Body of pancreas (tissue), 4 donors: ENCODE data around the gene TSLP. TPM values are rescaled to one million over a fixed set of nuclear protein-coding genes. Genes with fewer than 3 reads are reported as not detected.
A peak's percentile ranks its signal among the peaks of the same experiment; 100 is the strongest.

ENCODE experiments used
- ATAC-seq: fragments of 150-250 bp; one replicate; pipeline ENCODE4 v1.9.1; 2016
- DNase-seq, 4 donors: peaks; one replicate each; pipeline ENCODE4 v3.0.0-alpha.2; 2019
- H3K27ac ChIP-seq, 4 donors: fragments of 200-600 bp; sonication (generic); 1 replicate in 3 of 4; 2 replicates in 1 of 4; pipeline versions ENCODE4 v1.5.1 to v1.6.1; 2016 to 2019; ENCODE audit warnings: mild to moderate bottlenecking in 1 of 4, mixed read lengths in 1 of 4, moderate library complexity in 1 of 4
- H3K27me3 ChIP-seq, 2 donors: fragments of 200-600 bp; sonication (generic); one replicate each; pipeline ENCODE4 v1.6.0; 2016; ENCODE audit warnings: mild to moderate bottlenecking in 1 of 2
- H3K36me3 ChIP-seq, 2 donors: fragments of 200-600 bp; sonication (generic); replicated peaks in 1 of 2; 2 replicates each; pipeline ENCODE4 v1.5.1; 2016; ENCODE audit warnings: low read depth in 2 of 2; ENCODE audit not compliant: insufficient read depth in 1 of 2
- H3K4me1 ChIP-seq: fragments of 200-600 bp; sonication (generic); one replicate; pipeline ENCODE4 v1.6.0; 2016
- H3K4me3 ChIP-seq, 2 donors: fragments of 200-600 bp; sonication (generic); 1 replicate in 1 of 2; 2 replicates in 1 of 2; pipeline ENCODE4 v1.5.1; 2016 to 2019
- H3K9me3 ChIP-seq, 3 donors: fragments of 200-600 bp; sonication (generic); 1 replicate in 2 of 3; 2 replicates in 1 of 3; pipeline ENCODE4 v1.5.1; 2016
- POLR2A ChIP-seq, 3 donors: fragments of 450-650 bp; IDR thresholded peaks; one replicate each; pipeline ENCODE4 v1.6.1; 2016; ENCODE audit warnings: antibody characterized with exemption in 3 of 3, mild to moderate bottlenecking in 2 of 3
- WGBS, 2 donors: methylation state at CpG; one replicate each; pipeline ENCODE4 v1.1.5; 2017; 5-methylcytosine and 5-hydroxymethylcytosine counted together
- intact Hi-C: fragments of 100-400 bp; cut with DNase I; formaldehyde crosslinking; loops from one replicate; pipeline ENCODE4 v1.15.1; 2023
- total RNA-seq, 2 donors: library from RNA; depleted of rRNA; stranded (reverse); fragments of >200 nt; gene quantifications; one replicate each; pipeline ENCODE4 v1.1.0, GENCODE V29; 2016
- TF ChIP-seq, protein P1 (sequence below), 7 experiments: fragments of 450-650 bp in 4 of 7; fragments of 200-600 bp in 3 of 7; sonication (generic) in 3 of 7; IDR thresholded peaks; one replicate each; pipeline ENCODE4 v1.5.1; 2016 to 2019; ENCODE audit warnings: antibody characterized with exemption in 7 of 7

The TSLP gene
- total RNA-seq, 2 donors from 2014 or later: 0.26 TPM; not detected in 1

DNA sequence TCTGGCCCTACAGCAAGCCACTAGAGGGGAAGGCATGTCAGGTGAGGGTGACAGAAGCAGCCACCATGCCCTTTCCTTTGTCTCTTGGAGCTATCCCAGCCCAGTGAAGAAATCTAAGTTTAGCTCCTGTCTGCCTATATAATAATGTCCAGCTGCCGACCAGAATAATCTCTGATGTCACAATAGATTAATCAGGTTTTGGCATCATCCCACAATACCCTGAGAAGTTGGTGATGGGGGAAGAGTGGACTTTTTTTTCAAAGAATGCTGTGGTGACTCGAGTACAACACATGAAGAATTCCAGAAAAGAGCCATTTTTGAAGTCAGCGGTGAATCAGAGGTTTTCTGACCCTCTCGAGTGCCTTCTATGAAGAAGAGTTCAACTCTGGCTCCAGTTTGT is 1.7 kb upstream of the TSLP start:
- 14 to 19% methylated on average over 4 of the region's 4 CpGs for WGBS, 2 donors

DNA sequence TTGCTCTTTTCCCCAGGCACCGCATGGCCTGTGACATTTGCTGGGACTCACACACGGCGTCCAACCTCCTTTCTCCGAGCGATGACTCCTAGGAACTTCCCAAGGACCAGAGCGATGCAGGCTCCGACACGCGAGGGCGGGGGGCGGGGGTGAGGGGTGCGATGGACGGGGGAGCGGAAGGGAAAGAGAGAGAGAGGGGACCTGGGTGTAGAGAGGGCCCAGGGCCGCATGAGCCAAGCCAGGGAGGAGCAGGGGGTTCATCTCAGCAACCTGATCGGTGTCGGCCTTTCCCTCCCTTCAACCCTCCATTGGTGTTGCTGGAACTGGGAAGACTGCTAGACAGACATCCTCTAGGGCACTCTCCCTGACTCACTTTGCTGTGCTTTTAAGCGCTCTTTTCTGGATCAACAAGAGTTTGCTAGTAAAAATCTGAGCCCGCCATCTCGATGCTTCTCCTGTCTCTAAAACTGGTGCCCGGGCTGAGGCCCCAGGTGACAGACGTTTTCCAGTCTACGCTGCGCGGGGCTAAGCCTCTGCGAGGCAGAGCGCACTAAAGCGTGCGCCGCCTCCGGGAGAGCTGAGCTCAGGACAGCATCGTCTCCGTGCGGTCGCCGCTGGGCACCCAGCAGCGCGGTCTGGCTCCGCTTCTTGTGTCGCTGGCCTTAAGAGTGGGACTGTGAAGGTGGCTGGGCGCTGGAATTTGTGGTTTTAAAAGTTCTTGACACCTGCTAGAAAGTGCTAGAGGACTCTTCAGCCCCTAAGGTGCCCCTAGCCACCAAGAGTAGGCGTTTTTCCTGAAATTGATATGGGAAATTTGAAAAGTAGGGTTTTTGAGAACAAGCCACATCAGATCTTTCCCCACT is 1.0 kb upstream of the TSLP start:
- no peak for TF ChIP-seq POLR2A (IDR thresholded peaks at IDR 0.05)
- TF ChIP-seq, protein P1, sequence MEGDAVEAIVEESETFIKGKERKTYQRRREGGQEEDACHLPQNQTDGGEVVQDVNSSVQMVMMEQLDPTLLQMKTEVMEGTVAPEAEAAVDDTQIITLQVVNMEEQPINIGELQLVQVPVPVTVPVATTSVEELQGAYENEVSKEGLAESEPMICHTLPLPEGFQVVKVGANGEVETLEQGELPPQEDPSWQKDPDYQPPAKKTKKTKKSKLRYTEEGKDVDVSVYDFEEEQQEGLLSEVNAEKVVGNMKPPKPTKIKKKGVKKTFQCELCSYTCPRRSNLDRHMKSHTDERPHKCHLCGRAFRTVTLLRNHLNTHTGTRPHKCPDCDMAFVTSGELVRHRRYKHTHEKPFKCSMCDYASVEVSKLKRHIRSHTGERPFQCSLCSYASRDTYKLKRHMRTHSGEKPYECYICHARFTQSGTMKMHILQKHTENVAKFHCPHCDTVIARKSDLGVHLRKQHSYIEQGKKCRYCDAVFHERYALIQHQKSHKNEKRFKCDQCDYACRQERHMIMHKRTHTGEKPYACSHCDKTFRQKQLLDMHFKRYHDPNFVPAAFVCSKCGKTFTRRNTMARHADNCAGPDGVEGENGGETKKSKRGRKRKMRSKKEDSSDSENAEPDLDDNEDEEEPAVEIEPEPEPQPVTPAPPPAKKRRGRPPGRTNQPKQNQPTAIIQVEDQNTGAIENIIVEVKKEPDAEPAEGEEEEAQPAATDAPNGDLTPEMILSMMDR (IDR thresholded peaks at IDR 0.05): no peak
- peak in 3 of 4 donors; percentile 3 to 26 (median 15) for DNase-seq
- Histone ChIP-seq H3K4me3 (no peak overlapping the region), H3K9me3 (no peaks in the 10 kb centered on the region), H3K27me3 (no peaks in the 10 kb centered on the region), H3K36me3 (no peaks in the 10 kb centered on the region), H3K27ac (no peak overlapping the region), H3K4me1 (peaks cover 12% of the 10 kb centered on the region)
- 8 to 10% methylated on average over 18 to 42 of the region's 42 CpGs for WGBS, 2 donors
- intact Hi-C loops: no loop called here
- ATAC-seq: peak; percentile 26

More for the DNA sequence above, 1.7 kb upstream of the TSLP start:
- H3K9me3 ChIP-seq: no peaks in the 10 kb centered on the region
- H3K4me3 ChIP-seq: no peak overlapping the region
- H3K36me3 ChIP-seq: no peaks in the 10 kb centered on the region
- TF ChIP-seq, protein P1 (IDR thresholded peaks at IDR 0.05): no peak
- TF ChIP-seq POLR2A (IDR thresholded peaks at IDR 0.05): no peak
- H3K4me1 ChIP-seq: peaks cover 12% of the 10 kb centered on the region
- H3K27ac ChIP-seq: no peak overlapping the region
- intact Hi-C loops: no loop called here
- no peak for DNase-seq
- no peak for ATAC-seq
- H3K27me3 ChIP-seq: peaks cover 0 to 4% of the 10 kb centered on the region in 2 donors

DNA sequence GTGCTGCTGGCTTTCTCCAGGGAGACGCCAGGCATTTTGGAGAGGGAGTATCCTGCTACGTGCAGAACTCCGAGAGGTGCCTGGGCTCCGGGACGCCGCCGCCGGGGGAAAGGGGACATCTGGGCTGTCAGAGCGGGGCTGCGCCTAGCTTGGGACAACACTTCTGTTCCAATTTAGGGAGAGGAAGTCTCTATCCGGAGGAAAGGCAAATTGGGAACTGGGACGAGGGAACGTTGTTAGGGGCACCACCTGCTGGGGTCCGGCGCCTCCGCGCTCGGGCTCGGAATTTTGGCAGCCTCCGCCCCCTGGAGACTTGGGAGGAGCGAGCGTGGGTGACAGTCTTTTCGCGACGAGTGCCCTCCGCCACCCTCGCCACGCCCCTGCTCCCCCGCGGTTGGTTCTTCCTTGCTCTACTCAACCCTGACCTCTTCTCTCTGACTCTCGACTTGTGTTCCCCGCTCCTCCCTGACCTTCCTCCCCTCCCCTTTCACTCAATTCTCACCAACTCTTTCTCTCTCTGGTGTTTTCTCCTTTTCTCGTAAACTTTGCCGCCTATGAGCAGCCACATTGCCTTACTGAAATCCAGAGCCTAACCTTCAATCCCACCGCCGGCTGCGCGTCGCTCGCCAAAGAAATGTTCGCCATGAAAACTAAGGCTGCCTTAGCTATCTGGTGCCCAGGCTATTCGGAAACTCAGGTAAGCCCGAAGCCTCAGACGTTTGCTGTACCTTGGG is 1.6 kb downstream of the TSLP start:
- WGBS, 2 donors: 2% methylated on average over 30 to 44 of the region's 44 CpGs
- H3K27ac ChIP-seq: no peak overlapping the region
- DNase-seq: peak; percentile 15 to 48 (median 23)
- intact Hi-C loops: no loop called here
- no peaks in the 10 kb centered on the region for H3K27me3 ChIP-seq
- TF ChIP-seq, protein P1 (IDR thresholded peaks at IDR 0.05): no peak
- no peak for TF ChIP-seq POLR2A (IDR thresholded peaks at IDR 0.05)
- H3K36me3 ChIP-seq: no peaks in the 10 kb centered on the region
- peak overlapping the region; percentile 3 to 6 for H3K4me3 ChIP-seq
- ATAC-seq: peak; percentile 62
- no peaks in the 10 kb centered on the region for H3K9me3 ChIP-seq
- peaks cover 12% of the 10 kb centered on the region for H3K4me1 ChIP-seq

DNA sequence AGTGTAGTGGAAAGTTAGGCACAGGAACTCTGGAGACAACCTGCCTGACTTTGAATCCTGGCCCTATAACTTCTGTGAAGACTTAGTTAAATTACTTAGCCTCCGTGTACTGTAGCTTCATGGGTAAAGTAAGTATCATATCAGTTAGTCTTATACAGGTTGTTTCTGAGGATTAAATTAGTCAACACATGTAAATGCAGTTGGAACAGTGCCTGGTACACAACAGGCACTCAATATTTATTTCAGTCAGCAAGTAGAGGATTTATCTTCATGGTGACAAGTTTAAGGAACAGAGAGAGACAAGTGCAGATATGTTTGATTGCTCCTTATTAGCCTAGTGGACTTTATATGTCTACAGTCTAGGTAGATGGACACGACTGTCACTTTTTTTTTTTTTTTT is 2.7 kb downstream of the TSLP start:
- WGBS, 2 donors: 67 to 74% methylated on average over 2 of the region's 2 CpGs
- no peak for ATAC-seq
- Histone ChIP-seq H3K4me3 (no peak overlapping the region), H3K27me3 (no peaks in the 10 kb centered on the region), H3K4me1 (peaks cover 12% of the 10 kb centered on the region), H3K36me3 (no peaks in the 10 kb centered on the region), H3K9me3 (no peaks in the 10 kb centered on the region), H3K27ac (no peak overlapping the region)
- TF ChIP-seq POLR2A (IDR thresholded peaks at IDR 0.05): no peak
- TF ChIP-seq, protein P1 (IDR thresholded peaks at IDR 0.05): no peak
- intact Hi-C loops: no loop called here
- DNase-seq: no peak
